IMR-90 (cell line): Measurements from ENCODE around the gene GLYATL2. TPM values are rescaled to one million over a fixed set of nuclear protein-coding genes. Genes with fewer than 3 reads are reported as not detected.

Source experiments
- ATAC-seq: fragments of 200-7000 bp; cut with Tn5 transposase; 2 replicates; pipeline ENCODE4 v1.9.1; 2020; ENCODE audit warnings: low read depth, mild to moderate bottlenecking, moderate library complexity
- BruUV-seq: library from RNA; stranded (reverse); fragments of 400-500 nt; replicated peaks from 2 replicates; lab custom pipeline; 2021; lab: Mats Ljungman, UMichigan
- CTCF ChIA-PET: fragments of 300-600 bp; formaldehyde crosslinking; extraction: SDS; loops from one replicate; lab custom pipeline; 2021; ENCODE audit warnings: antibody characterized with exemption; lab: Yijun Ruan, JAX
- POLR2A ChIA-PET: fragments of 300-600 bp; sonication (Branson Sonifier 250); formaldehyde crosslinking; loops from one replicate; lab custom pipeline; 2022; ENCODE audit warnings: antibody characterized with exemption; ENCODE audit not compliant: unreplicated experiment; lab: Charles Lee
- DNase-seq: peaks from one replicate; pipeline ENCODE4 v3.0.0; 2013
- H2AFZ ChIP-seq: replicated peaks from 2 replicates; pipeline ENCODE3; 2013; ENCODE audit warnings: low read length, mild to moderate bottlenecking; ENCODE audit not compliant: poor library complexity
- H2AK5ac ChIP-seq: 2 replicates; pipeline ENCODE4 v1.6.1; 2013; ENCODE audit warnings: low read depth, low read length, inconsistent platforms
- H2AK9ac ChIP-seq: replicated peaks from 2 replicates; pipeline ENCODE3; 2013; ENCODE audit warnings: mild to moderate bottlenecking, low read depth, low read length, moderate library complexity; ENCODE audit not compliant: poor library complexity
- H2BK120ac ChIP-seq: 2 replicates; pipeline ENCODE4 v1.6.1; 2013; ENCODE audit warnings: low read depth, low read length, inconsistent platforms
- H2BK15ac ChIP-seq: 3 replicates; pipeline ENCODE4 v1.6.1; 2013; ENCODE audit warnings: low read depth, low read length, inconsistent platforms
- H2BK20ac ChIP-seq: 2 replicates; pipeline ENCODE4 v1.6.1; 2013; ENCODE audit warnings: low read depth, mild to moderate bottlenecking, inconsistent platforms, low read length, moderate library complexity
- H2BK5ac ChIP-seq: 2 replicates; pipeline ENCODE4 v1.6.1; 2013; ENCODE audit warnings: mild to moderate bottlenecking, low read depth, low read length, inconsistent platforms; ENCODE audit not compliant: poor library complexity, severe bottlenecking
- H3K14ac ChIP-seq: replicated peaks from 2 replicates; pipeline ENCODE4 v1.6.1; 2013; ENCODE audit warnings: low read depth, low read length, inconsistent platforms
- H3K18ac ChIP-seq: 2 replicates; pipeline ENCODE4 v1.6.1; 2013; ENCODE audit warnings: low read depth, low read length, control low read depth
- H3K23ac ChIP-seq: 2 replicates; pipeline ENCODE4 v1.6.1; 2013; ENCODE audit warnings: low read depth, low read length, inconsistent platforms
- H3K27ac ChIP-seq: 2 replicates; pipeline ENCODE4 v1.5.1; 2013; ENCODE audit warnings: mild to moderate bottlenecking, control low read depth, low read length; ENCODE audit not compliant: insufficient read depth
- H3K27me3 ChIP-seq: 2 replicates; pipeline ENCODE4 v1.6.1; 2013; ENCODE audit warnings: low read length; ENCODE audit not compliant: control insufficient read depth, insufficient read depth
- H3K36me3 ChIP-seq: 2 replicates; pipeline ENCODE4 v1.6.1; 2013; ENCODE audit warnings: low read length, mixed read lengths; ENCODE audit not compliant: control insufficient read depth, insufficient read depth
- H3K4ac ChIP-seq: 2 replicates; pipeline ENCODE4 v1.6.1; 2013; ENCODE audit warnings: low read depth, low read length, inconsistent platforms
- H3K4me1 ChIP-seq: 2 replicates; pipeline ENCODE4 v1.6.1; 2013; ENCODE audit warnings: low read length, mixed read lengths; ENCODE audit not compliant: control insufficient read depth, insufficient read depth
- H3K4me2 ChIP-seq: 2 replicates; pipeline ENCODE4 v1.6.1; 2013; ENCODE audit warnings: low read depth, mild to moderate bottlenecking, control low read depth, low read length, moderate library complexity
- H3K4me3 ChIP-seq: 2 replicates; pipeline ENCODE4 v1.5.1; 2013; ENCODE audit warnings: low read depth, mild to moderate bottlenecking, control low read depth, low read length, moderate library complexity; ENCODE audit not compliant: insufficient read depth
- H3K56ac ChIP-seq: 2 replicates; pipeline ENCODE4 v1.6.1; 2013; ENCODE audit warnings: low read length, inconsistent platforms; ENCODE audit not compliant: insufficient read depth; ENCODE audit errors: extremely low read depth
- H3K79me1 ChIP-seq, 2 experiments: 2 replicates each; pipeline ENCODE4 v1.6.1; 2013; ENCODE audit warnings: low read length in 2 of 2, inconsistent platforms in 1 of 2, low read depth in 1 of 2
- H3K9ac ChIP-seq: 2 replicates; pipeline ENCODE4 v1.6.1; 2013; ENCODE audit warnings: low read depth, low read length, control low read depth
- H3K9me1 ChIP-seq: 2 replicates; pipeline ENCODE4 v1.6.1; 2013; ENCODE audit warnings: low read length, inconsistent platforms; ENCODE audit not compliant: insufficient read depth
- H3K9me3 ChIP-seq: 2 replicates; pipeline ENCODE4 v1.6.1; 2013; ENCODE audit warnings: low read length; ENCODE audit not compliant: control insufficient read depth, insufficient read depth
- H4K20me1 ChIP-seq: 2 replicates; pipeline ENCODE4 v1.6.1; 2013; ENCODE audit warnings: low read length, inconsistent platforms; ENCODE audit not compliant: insufficient read depth
- H4K5ac ChIP-seq: 2 replicates; pipeline ENCODE4 v1.6.1; 2013; ENCODE audit warnings: mild to moderate bottlenecking, low read depth, low read length, control low read depth
- H4K8ac ChIP-seq, 2 experiments: 2 replicates each; pipeline ENCODE4 v1.6.1; 2013; ENCODE audit warnings: low read depth in 2 of 2, low read length in 2 of 2, control low read depth in 1 of 2, inconsistent platforms in 1 of 2
- H4K91ac ChIP-seq: 2 replicates; pipeline ENCODE4 v1.6.1; 2013; ENCODE audit warnings: low read depth, low read length, inconsistent platforms; ENCODE audit not compliant: insufficient read depth
- SMC3 ChIP-seq: fragments of 150-350 bp; IDR thresholded peaks from 2 replicates; pipeline ENCODE4 v1.6.1; 2016; ENCODE audit warnings: low read depth, mild to moderate bottlenecking, antibody characterized with exemption, low read length, moderate library complexity
- WGBS, 2 experiments: methylation state at CpG; one replicate each; pipeline versions ENCODE4 v1.1.5 to v1.1.7; 2013; ENCODE audit warnings: missing lambda C conversion rate in 2 of 2; ENCODE audit not compliant: insufficient read length in 1 of 2; ENCODE audit errors: extremely low coverage in 2 of 2; 5-methylcytosine and 5-hydroxymethylcytosine counted together
- dilution Hi-C: fragments of 300-500 bp; cut with HindIII; formaldehyde crosslinking; loops from one replicate; pipeline ENCODE4 v1.14.3; 2018; ENCODE audit warnings: low sequenced_read_pairs; ENCODE audit not compliant: unreplicated experiment
- in situ Hi-C: fragments of 300-500 bp; cut with MboI; formaldehyde crosslinking; loops from 3 replicates; pipeline ENCODE4 v1.14.3; 2019; ENCODE audit warnings: low sequenced_read_pairs, inconsistent platforms, mixed read lengths
- intact Hi-C: fragments of 100-400 bp; cut with micrococcal nuclease; formaldehyde crosslinking; loops from 2 replicates; pipeline ENCODE4 v1.10.0; 2022
- polyA plus RNA-seq, 3 experiments: library from polyadenylated mRNA; depleted of rRNA; stranded (reverse); fragments of >200 nt; gene quantifications; 2 replicates each; pipeline ENCODE4 v1.2.3, GENCODE V29; 2012; ENCODE audit warnings: low replicate concordance in 1 of 3
- total RNA-seq: library from RNA; depleted of rRNA; stranded (reverse); fragments of >200 nt; gene quantifications from 2 replicates; pipeline ENCODE4 v1.2.3, GENCODE V29; 2012

Gene GLYATL2
- total and polyA plus RNA-seq, 2 of the 4 experiments (the other 2 are of a cell fraction): 0.36 to 0.77 TPM

GRCh38 chr11:58805065-58805464, 39.4 kb downstream of the GLYATL2 start:
- Histone ChIP-seq H3K9me1 (no peaks in the 10 kb centered on the region), H2AK9ac (no peak overlapping the region), H3K56ac (no peak overlapping the region), H2AFZ (no peak overlapping the region), H4K8ac (no peak overlapping the region), H3K4me2 (no peak overlapping the region), H2BK120ac (no peak overlapping the region), H3K4me3 (no peak overlapping the region), H3K9me3 (no peaks in the 10 kb centered on the region), H3K79me1 (no peaks in the 10 kb centered on the region), H3K4me1 (no peaks in the 10 kb centered on the region), H3K27me3 (no peaks in the 10 kb centered on the region; the same call in 1 of the 2 replicates), H3K36me3 (no peaks in the 10 kb centered on the region), H2BK20ac (no peak overlapping the region), H4K91ac (no peak overlapping the region), H4K5ac (no peak overlapping the region), H2BK15ac (no peak overlapping the region), H2AK5ac (no peak overlapping the region), H3K14ac (no peak overlapping the region), H3K18ac (no peak overlapping the region), H4K20me1 (no peaks in the 10 kb centered on the region), H3K27ac (no peak overlapping the region), H3K9ac (no peak overlapping the region), H2BK5ac (no peak overlapping the region), H3K4ac (no peak overlapping the region), H3K23ac (no peak overlapping the region)
- ATAC-seq (no peak), DNase-seq (peak; percentile 31)
- ChIA-PET CTCF (interaction anchor here (0.6 kb wide), 1 partner anchor 425 kb away, joined by 4 read pairs; no protein-coding TSS in a partner anchor), POLR2A (interaction anchor here (0.6 to 0.7 kb wide), 2 partner anchors 247 to 337 kb away, joined by 3 to 4 read pairs; partner anchors contain the start of gene FAM111A)
- intact Hi-C loops: no loop called here
- BruUV-seq: no TSS peak
- dilution Hi-C loops: no loop called here
- no peak for TF ChIP-seq SMC3
- in situ Hi-C loops: no loop called here
- no CpG with 5 or more reads among the region's 1 CpG for WGBS, 2 experiments
